HepG2 (cell line): Measurements from ENCODE around the gene TPGS1. TPM values are rescaled to one million over a fixed set of nuclear protein-coding genes. Genes with fewer than 3 reads are reported as not detected.

Experiments used
- ATAC-seq: fragments of 200-7000 bp; cut with Tn5 transposase; 3 replicates; pipeline ENCODE4 v1.9.1; 2020; ENCODE audit warnings: mild to moderate bottlenecking, moderate library complexity
- BruUV-seq: library from RNA; stranded (reverse); fragments of 400-500 nt; replicated peaks from 2 replicates; lab custom pipeline; 2021; lab: Mats Ljungman, UMichigan
- CTCF ChIA-PET: fragments of 300-600 bp; formaldehyde crosslinking; extraction: SDS; loops from one replicate; lab custom pipeline; 2021; ENCODE audit warnings: low total read pairs, inconsistent platforms, low intra/inter-chr PET ratio; lab: Yijun Ruan, JAX
- POLR2A ChIA-PET: fragments of 350-600 bp; sonication (Branson Sonifier 250); formaldehyde crosslinking; loops from one replicate; lab custom pipeline; 2020; ENCODE audit warnings: antibody characterized with exemption, inconsistent platforms; lab: Yijun Ruan, JAX
- DNase-seq: peaks from one replicate; pipeline ENCODE4 v3.0.0-alpha.2; 2015; ENCODE audit warnings: low spot score
- FAIRE-seq: peaks from 3 replicates; lab custom pipeline; 2011; peaks lifted over from hg19 to GRCh38; lab: Jason Lieb, UNC
- H2AFZ ChIP-seq: one replicate; pipeline ENCODE4 v1.6.1; 2011; ENCODE audit warnings: low read length, inconsistent platforms
- H3K27ac ChIP-seq: fragments of 300-600 bp; 3 replicates; pipeline ENCODE4 v1.8.0; 2011; ENCODE audit warnings: mixed run types, mild to moderate bottlenecking, mixed read lengths, low read length, inconsistent platforms; ENCODE audit not compliant: insufficient read depth; ENCODE audit errors: extremely low read length
- H3K27me3 ChIP-seq, 2 experiments: fragments of 200-600 bp in 1 of 2; 2 replicates in 1 of 2; 3 replicates in 1 of 2; pipeline versions ENCODE4 v1.6.0 to v1.8.0; 2011; ENCODE audit warnings: low read length in 2 of 2, mild to moderate bottlenecking in 2 of 2, moderate library complexity in 2 of 2, inconsistent platforms in 1 of 2; ENCODE audit not compliant: insufficient read depth in 2 of 2, control insufficient read depth in 1 of 2
- H3K36me3 ChIP-seq, 2 experiments: fragments of 200-600 bp in 1 of 2; replicated peaks in 1 of 2; 2 replicates in 1 of 2; 3 replicates in 1 of 2; pipeline versions ENCODE4 v1.5.1 to v1.8.0; 2011; ENCODE audit warnings: low read length in 2 of 2, inconsistent platforms in 1 of 2; ENCODE audit not compliant: insufficient read depth in 2 of 2, control insufficient read depth in 1 of 2
- H3K4me1 ChIP-seq: 2 replicates; pipeline ENCODE4 v1.5.1; 2012; ENCODE audit warnings: low read length, inconsistent platforms; ENCODE audit not compliant: insufficient read depth
- H3K4me2 ChIP-seq: 2 replicates; pipeline ENCODE4 v1.6.0; 2011; ENCODE audit warnings: low read depth, low read length, inconsistent platforms
- H3K4me3 ChIP-seq, 3 experiments: fragments of 200-600 bp in 1 of 3; sonication (generic), shearing (Covaris generic) in 1 of 3; replicated peaks in 1 of 3; 2 replicates each; pipeline ENCODE4 v1.5.1; 2011 to 2016; ENCODE audit warnings: low read length in 3 of 3, inconsistent platforms in 2 of 3, low read depth in 2 of 3, mild to moderate bottlenecking in 2 of 3, control low read depth in 1 of 3, mixed read lengths in 1 of 3; ENCODE audit not compliant: insufficient read depth in 1 of 3
- H3K79me2 ChIP-seq: one replicate; pipeline ENCODE4 v1.6.1; 2011; ENCODE audit warnings: low read length, inconsistent platforms; ENCODE audit not compliant: insufficient read depth
- H3K9ac ChIP-seq: 2 replicates; pipeline ENCODE4 v1.6.0; 2011; ENCODE audit warnings: mild to moderate bottlenecking, low read depth, low read length, inconsistent platforms; ENCODE audit not compliant: insufficient read depth
- H3K9me3 ChIP-seq: 2 replicates; pipeline ENCODE4 v1.5.1; 2012; ENCODE audit warnings: mild to moderate bottlenecking, low read length
- H4K20me1 ChIP-seq: 2 replicates; pipeline ENCODE4 v1.6.0; 2011; ENCODE audit warnings: inconsistent platforms, mild to moderate bottlenecking, low read length, moderate library complexity; ENCODE audit not compliant: insufficient read depth
- CC2D1A ChIP-seq: sonication (generic); formaldehyde crosslinking; IDR thresholded peaks from 2 replicates; pipeline ENCODE4 v1.8.1; 2023; ENCODE audit warnings: mild to moderate bottlenecking, missing genetic modification reagents
- CEBPG ChIP-seq: IDR thresholded peaks from 2 replicates; pipeline ENCODE4 v1.6.1; 2016
- GTF2F1 ChIP-seq: fragments of 150-350 bp; IDR thresholded peaks from 2 replicates; pipeline ENCODE4 v1.6.1; 2014; ENCODE audit warnings: low read length
- HNF4G ChIP-seq, 2 experiments: sonication (generic) in 1 of 2; formaldehyde crosslinking in 1 of 2; IDR thresholded peaks; 2 replicates each; pipeline versions ENCODE4 v1.4.0 to v1.6.1; 2011 to 2020; ENCODE audit warnings: borderline replicate concordance in 2 of 2, low read depth in 2 of 2, mild to moderate bottlenecking in 2 of 2, low read length in 1 of 2, missing genetic modification reagents in 1 of 2, moderate library complexity in 1 of 2
- IRF9 ChIP-seq: sonication (generic); formaldehyde crosslinking; IDR thresholded peaks from 2 replicates; pipeline ENCODE4 v1.8.0; 2022; ENCODE audit warnings: missing genetic modification reagents, mild to moderate bottlenecking, borderline replicate concordance
- KDM3A ChIP-seq: IDR thresholded peaks from 2 replicates; pipeline ENCODE4 v1.6.1; 2018; ENCODE audit warnings: low read depth, missing compliant biosample characterization
- NR3C1 ChIP-seq: sonication (generic); formaldehyde crosslinking; IDR thresholded peaks from 2 replicates; pipeline ENCODE4 v1.4.0; 2020; ENCODE audit warnings: missing genetic modification reagents
- ZNF3 ChIP-seq: IDR thresholded peaks from 2 replicates; pipeline ENCODE4 v1.7.0; 2017; ENCODE audit warnings: inconsistent platforms
- WGBS: methylation state at CpG from one replicate; pipeline ENCODE4 v1.1.6; 2017; ENCODE audit warnings: low lambda C conversion rate; 5-methylcytosine and 5-hydroxymethylcytosine counted together
- in situ Hi-C: cut with HindIII; loops from 2 replicates; pipeline ENCODE4 v1.10.0; 2017; ENCODE audit warnings: low pct_unique_long_range_greater_than_20kb; ENCODE audit not compliant: extremely low pct_ligation_motif_present
- intact Hi-C: fragments of 100-400 bp; cut with micrococcal nuclease; formaldehyde crosslinking; loops from one replicate; pipeline ENCODE4 v1.10.0; 2022; ENCODE audit not compliant: unreplicated experiment
- polyA plus RNA-seq, 8 experiments: library from polyadenylated mRNA; depleted of rRNA in 3 of 8; stranded (reverse) in 7 of 8; unstranded in 1 of 8; fragments of >200 nt; fragmentation: Illumina TruSeq in 4 of 8; extraction: Trizol in 4 of 8; gene quantifications; 2 replicates each; pipeline versions ENCODE4 v1.2.1 to v1.2.3, GENCODE V29; 2011 to 2016; ENCODE audit warnings: low read depth in 4 of 8, missing spikeins in 1 of 8, mixed read lengths in 1 of 8; ENCODE audit not compliant: insufficient read depth in 1 of 8
- total RNA-seq, 5 experiments: library from RNA; depleted of rRNA; stranded (reverse); fragments of >200 nt; fragmentation: Illumina TruSeq; extraction: Trizol; gene quantifications; 2 replicates each; pipeline ENCODE4 v1.2.3, GENCODE V29; 2016; ENCODE audit warnings: low read depth in 1 of 5
- TF ChIP-seq, protein P1 (sequence below): fragments of 450-650 bp; IDR thresholded peaks from 2 replicates; pipeline ENCODE4 v1.6.1; 2016
- TF ChIP-seq, protein P2 (sequence below): sonication (generic); formaldehyde crosslinking; IDR thresholded peaks from 2 replicates; pipeline ENCODE4 v1.4.0; 2020; ENCODE audit warnings: mild to moderate bottlenecking, low read depth, missing genetic modification reagents
- TF ChIP-seq, protein P3 (sequence below): sonication (generic); formaldehyde crosslinking; IDR thresholded peaks from 2 replicates; pipeline ENCODE4 v1.4.0; 2020; ENCODE audit warnings: missing genetic modification reagents, mild to moderate bottlenecking, borderline replicate concordance

TPGS1 gene
- total and polyA plus RNA-seq, 2 of the 13 experiments (the other 11 are each of a cell fraction or from before 2014, with no cell fraction given), result 1.1 to 6.2 TPM

- 38% methylated on average over 8 of the region's 27 CpGs for WGBS
- CTCF ChIA-PET, result no interaction called here
- Histone ChIP-seq H3K9ac (no peak overlapping the region), H3K79me2 (no peaks in the 10 kb centered on the region), H3K27ac (no peak overlapping the region), H3K4me2 (no peak overlapping the region), H4K20me1 (no peaks in the 10 kb centered on the region), H3K36me3 (no peaks in the 10 kb centered on the region), H3K9me3 (no peaks in the 10 kb centered on the region), H3K4me1 (peaks cover 10% of the 10 kb centered on the region)
- ATAC-seq (no peak), FAIRE-seq (no peak), DNase-seq (no peak)
- in situ Hi-C loops, result no loop called here
- BruUV-seq, result no TSS peak
- TF ChIP-seq HNF4G (IDR thresholded peaks at IDR 0.05; ENCODE audit: borderline replicate concordance, low read depth, low read length), result no peak
- TF ChIP-seq HNF4G (CRISPR knock-in tag; IDR thresholded peaks at IDR 0.05; ENCODE audit: borderline replicate concordance, low read depth), result no peak
- no peak for TF ChIP-seq KDM3A (CRISPR knock-in tag)
- TF ChIP-seq, protein P1, sequence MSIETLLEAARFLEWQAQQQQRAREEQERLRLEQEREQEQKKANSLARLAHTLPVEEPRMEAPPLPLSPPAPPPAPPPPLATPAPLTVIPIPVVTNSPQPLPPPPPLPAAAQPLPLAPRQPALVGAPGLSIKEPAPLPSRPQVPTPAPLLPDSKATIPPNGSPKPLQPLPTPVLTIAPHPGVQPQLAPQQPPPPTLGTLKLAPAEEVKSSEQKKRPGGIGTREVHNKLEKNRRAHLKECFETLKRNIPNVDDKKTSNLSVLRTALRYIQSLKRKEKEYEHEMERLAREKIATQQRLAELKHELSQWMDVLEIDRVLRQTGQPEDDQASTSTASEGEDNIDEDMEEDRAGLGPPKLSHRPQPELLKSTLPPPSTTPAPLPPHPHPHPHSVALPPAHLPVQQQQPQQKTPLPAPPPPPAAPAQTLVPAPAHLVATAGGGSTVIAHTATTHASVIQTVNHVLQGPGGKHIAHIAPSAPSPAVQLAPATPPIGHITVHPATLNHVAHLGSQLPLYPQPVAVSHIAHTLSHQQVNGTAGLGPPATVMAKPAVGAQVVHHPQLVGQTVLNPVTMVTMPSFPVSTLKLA, result peak; percentile 30; the same call in 1 of the 2 replicates
- TF ChIP-seq, all 625 proteins: peak for 1
- intact Hi-C loops, result no loop called here
- peaks cover 0 to 8% of the 10 kb centered on the region in 2 experiments; a peak in 2 of 5 replicates for H3K27me3 ChIP-seq
- POLR2A ChIA-PET, result no interaction called here
- no peak overlapping the region for H2AFZ ChIP-seq
- H3K4me3 ChIP-seq, result no peak overlapping the region
Observed at GRCh38 chr19:468587-469256, 38.6 kb upstream of the TPGS1 start.

- WGBS, result 44% methylated on average over 7 of the region's 7 CpGs
- intact Hi-C loops, result no loop called here
- no peak for TF ChIP-seq CC2D1A (CRISPR knock-in tag)
- TF ChIP-seq, protein P2, sequence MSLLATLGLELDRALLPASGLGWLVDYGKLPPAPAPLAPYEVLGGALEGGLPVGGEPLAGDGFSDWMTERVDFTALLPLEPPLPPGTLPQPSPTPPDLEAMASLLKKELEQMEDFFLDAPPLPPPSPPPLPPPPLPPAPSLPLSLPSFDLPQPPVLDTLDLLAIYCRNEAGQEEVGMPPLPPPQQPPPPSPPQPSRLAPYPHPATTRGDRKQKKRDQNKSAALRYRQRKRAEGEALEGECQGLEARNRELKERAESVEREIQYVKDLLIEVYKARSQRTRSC, result no peak
- no peak for TF ChIP-seq CEBPG (CRISPR knock-in tag)
- TF ChIP-seq, protein P3, sequence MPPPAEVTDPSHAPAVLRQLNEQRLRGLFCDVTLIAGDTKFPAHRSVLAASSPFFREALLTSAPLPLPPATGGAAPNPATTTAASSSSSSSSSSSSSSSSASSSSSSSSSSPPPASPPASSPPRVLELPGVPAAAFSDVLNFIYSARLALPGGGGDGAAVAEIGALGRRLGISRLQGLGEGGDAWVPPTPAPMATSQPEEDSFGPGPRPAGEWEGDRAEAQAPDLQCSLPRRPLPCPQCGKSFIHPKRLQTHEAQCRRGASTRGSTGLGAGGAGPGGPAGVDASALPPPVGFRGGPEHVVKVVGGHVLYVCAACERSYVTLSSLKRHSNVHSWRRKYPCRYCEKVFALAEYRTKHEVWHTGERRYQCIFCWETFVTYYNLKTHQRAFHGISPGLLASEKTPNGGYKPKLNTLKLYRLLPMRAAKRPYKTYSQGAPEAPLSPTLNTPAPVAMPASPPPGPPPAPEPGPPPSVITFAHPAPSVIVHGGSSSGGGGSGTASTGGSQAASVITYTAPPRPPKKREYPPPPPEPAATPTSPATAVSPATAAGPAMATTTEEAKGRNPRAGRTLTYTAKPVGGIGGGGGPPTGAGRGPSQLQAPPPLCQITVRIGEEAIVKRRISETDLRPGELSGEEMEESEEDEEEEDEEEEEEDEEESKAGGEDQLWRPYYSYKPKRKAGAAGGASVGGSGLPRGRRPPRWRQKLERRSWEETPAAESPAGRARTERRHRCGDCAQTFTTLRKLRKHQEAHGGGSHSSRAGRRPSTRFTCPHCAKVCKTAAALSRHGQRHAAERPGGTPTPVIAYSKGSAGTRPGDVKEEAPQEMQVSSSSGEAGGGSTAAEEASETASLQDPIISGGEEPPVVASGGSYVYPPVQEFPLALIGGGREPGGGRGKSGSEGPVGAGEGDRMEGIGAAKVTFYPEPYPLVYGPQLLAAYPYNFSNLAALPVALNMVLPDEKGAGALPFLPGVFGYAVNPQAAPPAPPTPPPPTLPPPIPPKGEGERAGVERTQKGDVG (CRISPR knock-in tag), result no peak
- TF ChIP-seq ZNF3, result no peak
- no peak for TF ChIP-seq NR3C1 (CRISPR knock-in tag)
- TF ChIP-seq GTF2F1, result no peak
- no peak for TF ChIP-seq IRF9 (CRISPR knock-in tag)
Observed at GRCh38 chr19:469833-470232, 37.5 kb upstream of the TPGS1 start.

More at GRCh38 chr19:469833-470232, 37.5 kb upstream of the TPGS1 start:
- Histone ChIP-seq H3K36me3 (no peaks in the 10 kb centered on the region), H3K79me2 (no peaks in the 10 kb centered on the region), H3K9me3 (no peaks in the 10 kb centered on the region), H3K27me3 (peaks cover 0 to 15% of the 10 kb centered on the region in 2 experiments; a peak in 3 of 5 replicates), H2AFZ (no peak overlapping the region), H3K27ac (no peak overlapping the region), H3K4me1 (no peaks in the 10 kb centered on the region), H3K4me2 (no peak overlapping the region), H3K9ac (no peak overlapping the region), H3K4me3 (no peak overlapping the region), H4K20me1 (no peaks in the 10 kb centered on the region)
- POLR2A ChIA-PET, result interaction anchor here (0.7 kb wide), 1 partner anchor 22 kb away, joined by 3 read pairs; no protein-coding TSS in a partner anchor
- no TSS peak for BruUV-seq
- FAIRE-seq (no peak), DNase-seq (no peak), ATAC-seq (no peak)
- in situ Hi-C loops, result no loop called here
- CTCF ChIA-PET, result no interaction called here
